ENCODE data around the gene NDFIP2. TPM values are rescaled to one million over a fixed set of nuclear protein-coding genes. Genes with fewer than 3 reads are reported as not detected.

Gene NDFIP2
- total RNA-seq, 4 donors from 2014 or later: 9.0 to 12.8 (median 10.2) TPM

DNA sequence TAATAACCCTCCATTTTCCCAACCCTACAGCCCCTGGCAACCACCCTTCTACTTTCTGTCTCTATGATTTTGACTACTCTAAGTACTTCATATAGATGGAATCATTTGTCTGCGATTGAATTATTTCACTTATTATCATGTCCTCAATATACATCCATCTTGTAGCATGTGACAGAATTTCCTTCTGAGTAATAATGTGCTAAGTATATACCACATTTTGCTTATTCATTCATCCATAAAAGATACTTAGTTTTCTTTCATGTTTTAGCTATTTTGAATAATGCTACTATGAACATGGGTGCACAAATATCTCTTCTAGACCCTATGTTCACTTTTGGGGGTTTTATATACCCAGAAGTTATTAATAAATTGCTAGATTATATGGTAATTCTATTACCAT is 17.4 kb upstream of the NDFIP2 start:
- no peaks in the 10 kb centered on the region for H3K9me3 ChIP-seq
- H3K27me3 ChIP-seq: no peaks in the 10 kb centered on the region
- WGBS: 98% methylated on average over 1 of the region's 1 CpG
- intact Hi-C loops (cut with DNase I): no loop called here
- H3K36me3 ChIP-seq: no peaks in the 10 kb centered on the region
- H3K4me3 ChIP-seq: no peak overlapping the region
- no peak for DNase-seq (ENCODE audit: extremely low spot score)
- no peak for TF ChIP-seq EP300 (IDR thresholded peaks at IDR 0.05)
- TF ChIP-seq POLR2AphosphoS5 (IDR thresholded peaks at IDR 0.05): no peak
- TF ChIP-seq CTCF (IDR thresholded peaks at IDR 0.05): no peak
- no peak overlapping the region for H3K27ac ChIP-seq (replicated peaks in 1 of 4)
- H3K4me1 ChIP-seq: no peaks in the 10 kb centered on the region

DNA sequence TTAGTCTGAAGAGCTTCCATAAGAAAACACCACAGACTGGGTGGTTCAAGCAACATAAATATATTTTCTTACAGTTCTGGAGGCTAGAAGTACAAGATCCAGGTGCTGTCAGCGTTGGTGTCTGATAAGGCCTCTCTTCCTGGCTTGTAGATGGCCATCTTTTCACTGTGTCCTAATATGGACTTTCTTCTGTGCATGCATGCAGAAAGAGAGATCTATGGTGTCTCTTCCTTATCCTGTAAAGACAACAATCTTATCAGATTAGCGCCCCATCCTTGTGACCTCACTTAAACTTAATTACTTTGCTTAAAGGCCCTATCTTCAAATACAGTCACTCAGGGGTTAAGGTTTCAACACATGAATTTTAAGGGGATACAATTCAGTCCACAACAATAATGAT is 14.1 kb upstream of the NDFIP2 start:
- Histone ChIP-seq H3K27me3 (no peaks in the 10 kb centered on the region), H3K4me3 (no peak overlapping the region), H3K4me1 (no peaks in the 10 kb centered on the region), H3K36me3 (no peaks in the 10 kb centered on the region), H3K27ac (replicated peaks in 1 of 4) (no peak overlapping the region), H3K9me3 (no peaks in the 10 kb centered on the region)
- DNase-seq (ENCODE audit: extremely low spot score): no peak
- intact Hi-C loops (cut with DNase I): no loop called here
- WGBS: 61% methylated on average over 2 of the region's 2 CpGs
- TF ChIP-seq POLR2A (IDR thresholded peaks at IDR 0.05; ENCODE audit: low read depth) (no peak), POLR2AphosphoS5 (IDR thresholded peaks at IDR 0.05) (no peak), CTCF (IDR thresholded peaks at IDR 0.05) (no peak), EP300 (IDR thresholded peaks at IDR 0.05) (no peak)

- 67% methylated on average over 1 of the region's 1 CpG for WGBS
- no peak overlapping the region for H3K27ac ChIP-seq (replicated peaks in 1 of 4)
- intact Hi-C loops (cut with DNase I): no loop called here
- no peak for DNase-seq (ENCODE audit: extremely low spot score)
- H3K4me1 ChIP-seq: no peaks in the 10 kb centered on the region
- H3K27me3 ChIP-seq: no peaks in the 10 kb centered on the region
- H3K4me3 ChIP-seq: no peak overlapping the region
- H3K36me3 ChIP-seq: no peaks in the 10 kb centered on the region
- no peaks in the 10 kb centered on the region for H3K9me3 ChIP-seq
- no peak for TF ChIP-seq EP300 (IDR thresholded peaks at IDR 0.05)
- no peak for TF ChIP-seq POLR2AphosphoS5 (IDR thresholded peaks at IDR 0.05)
- TF ChIP-seq CTCF (IDR thresholded peaks at IDR 0.05): no peak
- TF ChIP-seq POLR2A (IDR thresholded peaks at IDR 0.05; ENCODE audit: low read depth): no peak
Measured at GRCh38 chr13:79468402-79468801, 12.6 kb upstream of the NDFIP2 start.

- Histone ChIP-seq H3K27ac (replicated peaks in 1 of 4) (no peak overlapping the region), H3K4me1 (no peaks in the 10 kb centered on the region), H3K9me3 (no peaks in the 10 kb centered on the region), H3K27me3 (no peaks in the 10 kb centered on the region), H3K4me3 (no peak overlapping the region), H3K36me3 (no peaks in the 10 kb centered on the region)
- WGBS: 84% methylated on average over 3 of the region's 3 CpGs
- DNase-seq (ENCODE audit: extremely low spot score): no peak
- TF ChIP-seq EP300 (IDR thresholded peaks at IDR 0.05) (no peak), POLR2AphosphoS5 (IDR thresholded peaks at IDR 0.05) (no peak), CTCF (IDR thresholded peaks at IDR 0.05) (no peak), POLR2A (IDR thresholded peaks at IDR 0.05; ENCODE audit: low read depth) (no peak)
- intact Hi-C loops (cut with DNase I): no loop called here
Measured at GRCh38 chr13:79468819-79469218, 12.1 kb upstream of the NDFIP2 start.

DNA sequence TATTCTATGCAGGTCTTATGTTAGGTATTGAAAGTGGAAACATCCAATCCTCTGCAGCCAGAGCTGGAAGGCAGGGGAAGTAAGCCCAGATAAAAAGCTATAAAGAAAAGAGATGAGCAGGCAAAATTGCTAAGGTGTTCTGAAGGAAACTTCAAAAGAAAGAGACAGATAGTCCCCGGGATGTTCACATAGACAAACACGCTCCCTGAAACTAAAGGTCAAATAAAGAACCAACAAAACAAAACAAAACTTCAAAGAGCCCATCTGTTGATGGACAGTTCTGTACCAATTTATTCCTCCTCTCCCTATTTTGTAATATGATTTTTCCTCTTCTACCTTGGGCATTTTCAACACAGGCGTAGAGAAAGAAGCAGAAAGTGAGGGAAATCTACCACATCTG is 11.3 kb upstream of the NDFIP2 start:
- Histone ChIP-seq H3K27me3 (no peaks in the 10 kb centered on the region), H3K9me3 (no peaks in the 10 kb centered on the region), H3K4me3 (no peak overlapping the region), H3K27ac (replicated peaks in 1 of 4) (no peak overlapping the region), H3K4me1 (no peaks in the 10 kb centered on the region), H3K36me3 (no peaks in the 10 kb centered on the region)
- 46% methylated on average over 3 of the region's 3 CpGs for WGBS
- intact Hi-C loops (cut with DNase I): no loop called here
- TF ChIP-seq POLR2AphosphoS5 (IDR thresholded peaks at IDR 0.05) (no peak), EP300 (IDR thresholded peaks at IDR 0.05) (no peak), POLR2A (IDR thresholded peaks at IDR 0.05; ENCODE audit: low read depth) (no peak), CTCF (IDR thresholded peaks at IDR 0.05) (no peak)
- no peak for DNase-seq (ENCODE audit: extremely low spot score)

All from esophagus muscularis mucosa (tissue), 4 donors.